ENCODE measurements around the gene LRP1B.

Gene LRP1B

DNA sequence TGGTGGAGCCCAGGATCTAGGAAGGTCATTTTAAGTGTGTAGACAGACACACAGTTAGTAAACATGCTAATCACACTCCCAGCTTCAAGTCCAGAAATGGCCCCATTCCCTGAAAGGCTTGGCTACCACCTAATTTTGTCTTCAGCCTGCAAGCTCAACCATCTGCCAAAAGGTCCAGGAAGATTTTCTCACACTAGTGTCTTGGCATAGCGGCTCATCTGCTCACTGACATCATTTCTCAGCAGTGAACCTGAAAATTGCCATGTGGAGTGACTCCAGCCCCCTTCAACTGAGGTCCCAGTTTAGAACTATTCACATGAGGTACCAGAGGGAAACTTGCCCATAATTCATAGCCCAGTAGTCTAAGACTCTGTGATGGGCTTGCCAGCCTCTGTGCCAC lies 748.9 kb downstream of the LRP1B start:
- Histone ChIP-seq H3K27ac (ENCODE audit: low read depth, low read length, poor library complexity, severe bottlenecking) (no peak overlapping the region), H3K4me1 (ENCODE audit: insufficient read depth, low read length, severe bottlenecking) (no peaks in the 10 kb centered on the region), H3K9me2 (ENCODE audit: low read depth, low read length) (no peaks in the 10 kb centered on the region), H3K4me2 (ENCODE audit: low read length) (no peak overlapping the region), H2AFZ (ENCODE audit: low read length) (no peak overlapping the region), H4K20me1 (ENCODE audit: insufficient read depth, low read length) (no peaks in the 10 kb centered on the region), H3K36me3 (ENCODE audit: insufficient read depth, low read length) (no peaks in the 10 kb centered on the region), H3K4me3 (ENCODE audit: low read depth, low read length, poor library complexity, severe bottlenecking) (no peak overlapping the region), H3K27me3 (ENCODE audit: insufficient read depth, low read length) (no peaks in the 10 kb centered on the region), H3K9ac (ENCODE audit: low read length) (no peak overlapping the region), H3K79me2 (ENCODE audit: insufficient read depth, low read length) (no peaks in the 10 kb centered on the region), H3F3A (ENCODE audit: insufficient read depth, low read length) (no peaks in the 10 kb centered on the region), H3K9me3 (ENCODE audit: low read length) (no peaks in the 10 kb centered on the region)
- no peak for TF ChIP-seq EZH2 (IDR thresholded peaks at IDR 0.05; ENCODE audit: borderline replicate concordance, low read length)
- TF ChIP-seq, protein P1, sequence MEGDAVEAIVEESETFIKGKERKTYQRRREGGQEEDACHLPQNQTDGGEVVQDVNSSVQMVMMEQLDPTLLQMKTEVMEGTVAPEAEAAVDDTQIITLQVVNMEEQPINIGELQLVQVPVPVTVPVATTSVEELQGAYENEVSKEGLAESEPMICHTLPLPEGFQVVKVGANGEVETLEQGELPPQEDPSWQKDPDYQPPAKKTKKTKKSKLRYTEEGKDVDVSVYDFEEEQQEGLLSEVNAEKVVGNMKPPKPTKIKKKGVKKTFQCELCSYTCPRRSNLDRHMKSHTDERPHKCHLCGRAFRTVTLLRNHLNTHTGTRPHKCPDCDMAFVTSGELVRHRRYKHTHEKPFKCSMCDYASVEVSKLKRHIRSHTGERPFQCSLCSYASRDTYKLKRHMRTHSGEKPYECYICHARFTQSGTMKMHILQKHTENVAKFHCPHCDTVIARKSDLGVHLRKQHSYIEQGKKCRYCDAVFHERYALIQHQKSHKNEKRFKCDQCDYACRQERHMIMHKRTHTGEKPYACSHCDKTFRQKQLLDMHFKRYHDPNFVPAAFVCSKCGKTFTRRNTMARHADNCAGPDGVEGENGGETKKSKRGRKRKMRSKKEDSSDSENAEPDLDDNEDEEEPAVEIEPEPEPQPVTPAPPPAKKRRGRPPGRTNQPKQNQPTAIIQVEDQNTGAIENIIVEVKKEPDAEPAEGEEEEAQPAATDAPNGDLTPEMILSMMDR (IDR thresholded peaks at IDR 0.05; ENCODE audit: low read length), result no peak

DNA sequence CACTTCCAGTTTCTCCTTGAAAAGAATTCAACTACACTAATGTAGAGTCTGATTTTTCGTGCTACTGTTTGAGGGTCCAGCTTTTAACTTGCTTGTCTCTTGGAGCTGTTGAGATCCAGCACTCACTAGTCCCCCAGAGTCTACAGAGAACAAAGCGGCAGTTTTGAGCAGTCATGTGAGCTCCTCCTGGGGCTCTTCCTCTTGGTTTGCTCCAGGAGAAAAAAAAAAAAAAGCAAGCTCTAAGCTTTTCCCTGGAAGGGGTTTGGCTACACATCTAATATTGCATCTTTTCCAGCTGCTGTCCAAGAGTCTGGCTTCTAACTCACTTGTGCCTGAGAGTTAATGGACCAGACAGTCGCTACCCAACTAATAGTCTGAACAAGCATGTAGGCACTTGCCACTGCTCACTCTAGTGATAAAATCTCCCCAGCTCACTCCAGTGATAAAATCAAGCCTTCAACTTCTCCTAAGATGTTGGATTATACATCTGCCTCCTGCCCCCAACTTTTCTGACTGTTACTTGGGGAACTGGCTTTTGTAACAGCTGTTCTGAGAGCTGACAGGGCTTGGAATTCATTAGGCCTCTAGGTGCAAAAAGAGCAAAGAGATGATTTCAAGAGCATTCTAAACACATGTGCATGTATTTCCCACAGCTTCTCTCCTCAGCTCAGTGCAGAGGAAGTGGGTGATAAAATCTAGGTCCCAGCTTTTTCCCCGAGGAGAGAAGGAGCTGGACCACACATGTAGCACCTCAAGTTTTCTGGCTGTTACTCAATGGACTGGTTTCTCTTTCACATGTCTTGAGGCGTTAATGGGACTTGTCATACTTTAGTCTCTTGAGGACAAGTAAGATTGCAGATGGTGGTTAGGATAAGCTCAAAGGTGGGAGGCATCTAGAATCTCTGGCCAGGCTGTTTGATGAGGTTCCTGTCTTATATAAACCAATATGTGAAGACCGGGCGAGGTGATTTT lies 750.5 kb downstream of the LRP1B start:
- no peak overlapping the region for H2AFZ ChIP-seq (ENCODE audit: low read length)
- no peaks in the 10 kb centered on the region for H3K36me3 ChIP-seq (ENCODE audit: insufficient read depth, low read length)
- no peaks in the 10 kb centered on the region for H3K9me3 ChIP-seq (ENCODE audit: low read length)
- TF ChIP-seq EZH2 (IDR thresholded peaks at IDR 0.05; ENCODE audit: borderline replicate concordance, low read length), result no peak
- TF ChIP-seq, protein P1 (IDR thresholded peaks at IDR 0.05; ENCODE audit: low read length), result no peak
- no peaks in the 10 kb centered on the region for H3K4me1 ChIP-seq (ENCODE audit: insufficient read depth, low read length, severe bottlenecking)
- no peak overlapping the region for H3K4me3 ChIP-seq (ENCODE audit: low read depth, low read length, poor library complexity, severe bottlenecking)
- no peaks in the 10 kb centered on the region for H3K9me2 ChIP-seq (ENCODE audit: low read depth, low read length)
- no peak overlapping the region for H3K9ac ChIP-seq (ENCODE audit: low read length)
- no peak overlapping the region for H3K4me2 ChIP-seq (ENCODE audit: low read length)
- no peak overlapping the region for H3K27ac ChIP-seq (ENCODE audit: low read depth, low read length, poor library complexity, severe bottlenecking)
- no peaks in the 10 kb centered on the region for H3K27me3 ChIP-seq (ENCODE audit: insufficient read depth, low read length)
- H3F3A ChIP-seq (ENCODE audit: insufficient read depth, low read length), result no peaks in the 10 kb centered on the region
- no peaks in the 10 kb centered on the region for H4K20me1 ChIP-seq (ENCODE audit: insufficient read depth, low read length)
- no peaks in the 10 kb centered on the region for H3K79me2 ChIP-seq (ENCODE audit: insufficient read depth, low read length)

DNA sequence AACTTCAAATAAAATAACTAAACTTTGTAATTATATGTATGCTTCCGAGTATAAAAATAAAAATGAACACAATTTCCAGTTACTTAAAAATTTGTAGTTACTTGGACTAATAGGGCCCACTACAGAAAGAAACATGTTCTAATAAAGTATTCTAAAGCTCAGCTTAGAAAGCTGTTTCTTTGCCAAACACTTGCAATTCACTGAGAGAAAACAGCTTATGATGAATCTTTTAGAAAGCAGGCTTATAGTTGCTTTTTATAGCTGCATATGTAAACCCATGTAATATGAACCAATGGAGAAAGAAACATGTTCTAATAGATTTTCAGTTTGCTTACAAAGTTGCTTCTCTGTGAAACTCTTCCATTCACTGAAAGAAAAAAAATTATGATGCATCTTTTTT lies 766.0 kb downstream of the LRP1B start:
- H4K20me1 ChIP-seq (ENCODE audit: insufficient read depth, low read length), result no peaks in the 10 kb centered on the region
- H3K27ac ChIP-seq (ENCODE audit: low read depth, low read length, poor library complexity, severe bottlenecking), result no peak overlapping the region
- H3K27me3 ChIP-seq (ENCODE audit: insufficient read depth, low read length), result no peaks in the 10 kb centered on the region
- no peaks in the 10 kb centered on the region for H3F3A ChIP-seq (ENCODE audit: insufficient read depth, low read length)
- H2AFZ ChIP-seq (ENCODE audit: low read length), result no peak overlapping the region
- TF ChIP-seq, protein P1 (IDR thresholded peaks at IDR 0.05; ENCODE audit: low read length), result no peak
- TF ChIP-seq EZH2 (IDR thresholded peaks at IDR 0.05; ENCODE audit: borderline replicate concordance, low read length), result no peak
- H3K79me2 ChIP-seq (ENCODE audit: insufficient read depth, low read length), result no peaks in the 10 kb centered on the region
- H3K4me1 ChIP-seq (ENCODE audit: insufficient read depth, low read length, severe bottlenecking), result no peaks in the 10 kb centered on the region
- H3K9me2 ChIP-seq (ENCODE audit: low read depth, low read length), result no peaks in the 10 kb centered on the region
- no peaks in the 10 kb centered on the region for H3K36me3 ChIP-seq (ENCODE audit: insufficient read depth, low read length)
- no peak overlapping the region for H3K4me2 ChIP-seq (ENCODE audit: low read length)
- no peak overlapping the region for H3K4me3 ChIP-seq (ENCODE audit: low read depth, low read length, poor library complexity, severe bottlenecking)
- no peaks in the 10 kb centered on the region for H3K9me3 ChIP-seq (ENCODE audit: low read length)
- no peak overlapping the region for H3K9ac ChIP-seq (ENCODE audit: low read length)
